Stimulated activated CD4-positive, alpha-beta T cell treated with anti-CD3 and anti-CD28 coated beads, Interleukin-12 subunit alpha, Interleukin-12 subunit beta, amount 100 ng/mL, for 4 hours (primary cell): ENCODE data around the gene TATDN3.
"Not testable (repeated sequence)": the region's sequence is repeated elsewhere in the genome, so short reads cannot be mapped to it uniquely, and the experiment has no call there.

ENCODE experiments used
- DNase-seq: peaks from one replicate; pipeline ENCODE4 v3.0.0-alpha.2; 2020

TATDN3 gene

DNA sequence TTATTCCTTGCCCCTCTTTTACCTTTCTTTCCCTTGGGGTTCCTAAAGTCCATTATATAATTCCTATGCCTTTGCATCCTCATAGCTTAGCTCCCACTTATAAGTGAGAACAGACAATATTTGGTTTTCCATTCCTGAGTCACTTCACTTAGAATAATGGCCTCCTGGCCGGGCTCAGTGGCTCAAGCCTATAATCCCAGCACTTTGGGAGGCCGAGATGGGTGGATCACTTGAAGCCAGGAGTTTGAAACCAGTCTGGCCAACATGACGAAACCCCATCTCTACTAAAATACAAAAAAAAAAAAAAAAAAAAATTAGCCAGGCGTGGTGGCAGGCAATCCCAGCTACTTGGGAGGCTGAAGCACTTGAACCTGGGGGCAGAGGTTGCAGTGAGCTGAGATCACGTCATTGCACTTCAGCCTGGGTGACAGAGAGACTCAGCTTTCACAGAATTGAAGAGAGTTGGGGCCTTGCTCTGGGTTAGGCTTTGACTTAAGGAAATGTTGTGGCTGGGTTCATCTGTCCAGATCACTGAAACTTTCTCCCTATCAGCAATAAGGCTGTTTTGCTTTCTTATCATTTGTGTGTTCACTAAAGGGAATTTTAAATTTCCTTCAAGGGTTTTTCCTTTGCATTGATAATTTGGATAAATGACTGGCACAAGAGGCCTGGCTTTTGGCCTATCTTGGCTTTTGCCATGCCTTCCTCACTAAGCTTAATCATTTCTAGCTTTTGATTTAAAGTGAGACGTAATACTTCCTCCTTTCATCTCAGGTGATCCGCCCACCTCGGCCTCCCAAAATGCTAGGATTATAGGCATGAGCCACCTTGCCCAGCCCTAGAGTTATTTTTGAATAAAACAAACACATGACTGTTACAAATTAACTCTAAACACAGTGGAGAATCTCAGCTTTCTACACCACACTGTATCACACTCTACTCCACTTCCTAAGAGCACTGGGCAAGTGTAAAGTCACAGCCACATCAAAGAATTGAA, 41.8 kb downstream of the TATDN3 start:
- not testable (repeated sequence) for DNase-seq

GRCh38 chr1:212838145-212838544, 46.5 kb downstream of the TATDN3 start:
- DNase-seq, result no peak

DNA sequence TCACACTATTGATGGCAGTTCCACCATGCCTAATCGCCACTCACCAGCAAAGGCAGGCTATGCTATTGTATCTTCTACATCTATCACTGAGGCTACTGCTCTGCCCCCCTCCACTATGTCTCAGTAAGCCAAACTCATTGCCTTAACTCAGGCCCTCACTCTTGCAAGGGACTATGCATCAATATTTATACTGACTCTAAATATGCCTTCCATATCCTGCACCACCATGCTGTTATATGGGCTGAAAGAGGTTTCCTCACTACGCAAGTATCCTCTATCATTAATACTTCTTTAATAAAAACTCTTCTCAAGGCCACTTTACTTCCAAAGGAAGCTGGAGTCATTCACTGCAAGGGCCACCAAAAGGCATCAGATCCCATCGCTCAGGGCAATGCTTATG, 52.8 kb downstream of the TATDN3 start:
- not testable (repeated sequence) for DNase-seq

GRCh38 chr1:212847549-212847948, 55.9 kb downstream of the TATDN3 start, which contains the start of gene SPATA45:
SPATA45 (minus strand) TSS chr1:212847649; CDS start chr1:212836149, 11,500 bp downstream.
- DNase-seq, result no peak

DNA sequence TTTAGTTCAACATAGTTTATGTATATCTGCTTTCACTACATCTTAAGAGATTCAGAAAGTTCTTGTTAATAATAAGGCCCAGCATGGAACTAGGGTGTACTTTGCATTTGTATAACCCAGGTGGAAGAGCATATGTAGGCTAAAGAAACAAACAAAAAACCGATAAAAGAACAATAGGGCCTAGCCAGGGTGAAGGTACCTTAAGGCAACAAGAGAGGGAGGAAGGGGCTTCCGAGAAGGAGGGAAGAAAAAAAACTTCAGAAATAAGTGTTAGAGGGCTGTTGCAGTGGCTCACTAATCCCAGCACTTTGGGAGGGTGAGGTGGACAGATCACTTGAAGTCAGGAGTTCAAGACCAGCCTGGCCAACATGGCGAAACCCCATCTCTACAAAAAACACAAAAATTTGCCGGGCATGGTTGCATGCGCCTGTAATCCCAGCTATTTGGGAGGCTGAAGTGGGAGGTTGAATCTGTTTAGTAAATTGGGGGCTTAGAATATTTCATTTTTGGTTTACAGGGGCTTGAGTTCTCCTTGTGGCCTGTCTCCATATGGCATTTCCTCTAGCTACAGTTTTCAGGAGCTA, 60.5 kb downstream of the TATDN3 start:
- no peak for DNase-seq

DNA sequence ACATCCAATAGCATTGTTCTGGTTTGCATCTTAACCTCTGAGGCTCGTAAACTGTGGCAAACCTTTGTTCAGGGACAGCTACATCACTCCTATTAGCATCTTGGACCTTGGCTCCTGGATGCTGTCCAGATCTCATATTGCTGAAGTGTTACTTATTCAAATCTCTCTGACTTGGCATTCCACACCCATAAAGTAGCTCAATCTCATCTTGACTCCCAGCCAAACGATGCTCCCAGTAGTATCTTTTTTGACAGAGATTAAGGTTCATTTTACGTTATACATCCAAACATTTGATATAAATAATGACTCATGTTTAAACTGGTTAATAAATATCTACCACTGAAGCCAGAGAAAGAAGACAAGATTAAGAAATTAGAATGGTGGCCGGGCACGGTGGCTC, 62.0 kb downstream of the TATDN3 start:
- DNase-seq, result no peak

DNA sequence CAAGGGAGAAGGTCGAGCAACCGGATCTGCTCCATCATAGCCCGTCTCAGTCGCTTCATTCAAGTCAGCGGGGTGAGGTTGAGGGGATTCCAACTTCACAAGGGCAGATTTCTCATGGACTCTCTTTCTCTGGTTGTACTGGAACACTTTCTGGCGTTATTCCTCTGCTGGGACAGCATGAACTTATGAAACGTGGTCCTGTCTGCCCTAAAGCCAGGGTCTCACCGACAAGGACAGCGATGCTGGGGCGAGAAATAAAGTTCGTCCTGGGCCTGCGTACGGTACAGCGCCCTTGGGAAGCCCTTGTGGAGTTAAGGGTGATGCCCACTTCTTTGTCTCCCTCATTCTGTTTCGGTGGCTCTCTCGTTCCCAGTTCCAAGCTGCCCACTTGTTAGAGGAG, 65.1 kb downstream of the TATDN3 start:
- DNase-seq, result no peak

GRCh38 chr1:212857992-212858460, 66.3 kb downstream of the TATDN3 start, which contains the start of gene FLVCR1:
FLVCR1 (plus strand) TSS chr1:212858275; CDS start chr1:212858453, 178 bp downstream.
- peak; percentile 90 for DNase-seq

- peak; percentile 6 for DNase-seq
Measured at GRCh38 chr1:212858461-212859265, 67.0 kb downstream of the TATDN3 start.

DNA sequence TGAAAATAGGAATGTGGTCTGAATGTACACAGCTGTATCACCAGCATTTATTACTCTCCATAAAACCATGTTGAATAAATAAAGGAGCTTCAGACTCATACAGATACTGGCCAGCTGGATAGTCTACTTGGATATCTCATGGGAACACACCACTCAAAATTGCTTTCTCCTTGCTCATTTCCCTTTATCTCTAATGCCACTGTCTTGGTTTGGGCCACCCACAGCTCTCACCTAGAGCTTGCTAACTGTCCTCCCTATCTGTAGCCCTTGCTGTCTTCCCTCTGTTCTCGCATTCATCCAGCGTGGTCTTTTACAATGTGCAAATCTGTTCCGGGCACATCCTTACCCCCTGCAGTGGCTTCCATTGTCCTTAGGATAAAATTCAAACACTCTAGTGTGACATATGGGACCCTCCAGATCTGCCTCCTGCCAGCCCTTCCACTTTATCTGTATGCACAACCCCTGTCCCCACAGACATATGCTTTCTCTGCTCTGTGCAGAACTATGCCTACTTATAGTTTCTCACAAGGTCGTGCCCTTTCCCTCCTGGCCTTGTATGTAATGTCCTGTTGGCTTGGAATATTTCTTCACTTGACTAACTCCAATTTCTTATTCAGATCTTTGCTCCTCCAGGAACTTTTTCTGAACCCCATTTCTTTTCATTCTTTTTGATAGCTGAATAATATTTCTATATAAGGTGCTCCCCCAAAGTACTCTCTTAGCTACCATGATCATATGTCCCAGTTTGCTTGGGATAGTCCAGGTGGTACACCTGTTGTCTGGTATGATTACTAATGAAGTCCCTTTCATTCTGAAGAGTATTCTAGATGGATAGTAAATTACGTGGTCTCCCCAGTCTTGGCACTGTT, 69.3 kb downstream of the TATDN3 start:
- DNase-seq, result no peak

- DNase-seq, result no peak
Measured at GRCh38 chr1:212862111-212862690, 70.5 kb downstream of the TATDN3 start.

DNA sequence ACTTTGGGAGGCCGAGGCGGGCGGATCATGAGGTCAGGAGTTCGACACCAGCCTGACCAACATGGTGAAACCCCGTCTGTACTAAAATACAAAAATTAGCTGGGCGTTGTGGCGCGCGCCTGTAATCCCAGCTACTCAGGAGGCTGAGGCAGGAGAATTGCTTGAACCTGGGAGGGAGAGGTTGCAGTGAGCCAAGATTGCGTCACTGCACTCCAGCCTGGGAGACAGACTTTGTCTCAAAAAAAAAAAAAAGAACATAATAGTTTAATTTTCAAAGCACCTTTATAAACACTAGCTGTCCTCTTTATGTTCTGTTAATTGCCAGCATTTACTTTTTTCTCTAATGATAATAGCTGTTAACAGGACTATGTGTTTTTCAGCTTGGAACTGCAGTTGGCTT, 71.7 kb downstream of the TATDN3 start:
- not testable (repeated sequence) for DNase-seq

GRCh38 chr1:212864201-212864600, 72.5 kb downstream of the TATDN3 start:
- no peak for DNase-seq
